HG03064 (cell line): ENCODE results near the gene HMCES.
A peak's percentile ranks its signal among the peaks of the same experiment; 100 is the strongest.
"Not testable (repeated sequence)": the region's sequence is repeated elsewhere in the genome, so short reads cannot be mapped to it uniquely, and the experiment has no call there.

ENCODE experiments used
- ATAC-seq: cut with Tn5 transposase; IDR thresholded peaks from one replicate; pipeline ENCODE4 v1.9.1; 2021; ENCODE audit warnings: low read depth; ENCODE audit not compliant: unreplicated experiment

Gene HMCES, protein sequence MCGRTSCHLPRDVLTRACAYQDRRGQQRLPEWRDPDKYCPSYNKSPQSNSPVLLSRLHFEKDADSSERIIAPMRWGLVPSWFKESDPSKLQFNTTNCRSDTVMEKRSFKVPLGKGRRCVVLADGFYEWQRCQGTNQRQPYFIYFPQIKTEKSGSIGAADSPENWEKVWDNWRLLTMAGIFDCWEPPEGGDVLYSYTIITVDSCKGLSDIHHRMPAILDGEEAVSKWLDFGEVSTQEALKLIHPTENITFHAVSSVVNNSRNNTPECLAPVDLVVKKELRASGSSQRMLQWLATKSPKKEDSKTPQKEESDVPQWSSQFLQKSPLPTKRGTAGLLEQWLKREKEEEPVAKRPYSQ

GRCh38 chr3:129278439-129278965 lies at the start of gene HMCES:
Gene HMCES (plus strand): TSS chr3:129278870. CDS start chr3:129279733, 863 bp downstream.
- peak; percentile 36 for ATAC-seq

GRCh38 chr3:129228891-129229585 lies 49.6 kb upstream of the HMCES start:
- ATAC-seq = no peak

DNA sequence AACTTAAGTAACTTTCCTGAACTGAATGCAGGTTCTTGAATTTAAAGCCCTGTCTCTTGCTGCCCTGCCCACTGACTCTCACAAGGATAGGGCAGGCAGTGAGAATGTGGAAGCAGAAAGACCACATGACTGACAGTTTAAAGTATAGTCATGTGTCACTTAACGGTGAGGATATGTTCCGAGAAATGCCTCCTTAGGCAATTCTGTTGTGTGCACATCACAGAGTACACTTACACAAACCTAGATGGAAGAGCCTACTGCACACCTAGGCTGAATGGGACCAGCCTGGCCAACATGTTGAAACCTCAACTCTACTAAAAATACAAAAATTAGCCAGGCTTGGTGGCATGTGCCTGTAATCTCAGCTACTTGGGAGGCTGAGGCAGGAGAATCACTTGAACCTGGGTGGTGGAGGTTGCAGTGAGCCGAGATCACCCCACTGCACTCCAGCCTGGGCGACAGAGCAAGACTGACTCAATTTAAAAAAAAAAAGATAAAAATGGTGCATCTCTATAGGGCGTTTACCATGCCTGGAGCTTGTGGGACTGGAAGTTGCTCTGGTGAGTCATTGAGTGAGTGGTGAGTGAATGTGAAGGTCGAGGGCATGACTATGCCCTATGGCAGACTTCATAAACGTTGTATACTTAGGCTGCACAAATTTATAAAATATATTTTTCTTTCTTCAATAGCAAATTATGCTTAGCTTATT lies 48.2 kb upstream of the HMCES start:
- no peak for ATAC-seq

DNA sequence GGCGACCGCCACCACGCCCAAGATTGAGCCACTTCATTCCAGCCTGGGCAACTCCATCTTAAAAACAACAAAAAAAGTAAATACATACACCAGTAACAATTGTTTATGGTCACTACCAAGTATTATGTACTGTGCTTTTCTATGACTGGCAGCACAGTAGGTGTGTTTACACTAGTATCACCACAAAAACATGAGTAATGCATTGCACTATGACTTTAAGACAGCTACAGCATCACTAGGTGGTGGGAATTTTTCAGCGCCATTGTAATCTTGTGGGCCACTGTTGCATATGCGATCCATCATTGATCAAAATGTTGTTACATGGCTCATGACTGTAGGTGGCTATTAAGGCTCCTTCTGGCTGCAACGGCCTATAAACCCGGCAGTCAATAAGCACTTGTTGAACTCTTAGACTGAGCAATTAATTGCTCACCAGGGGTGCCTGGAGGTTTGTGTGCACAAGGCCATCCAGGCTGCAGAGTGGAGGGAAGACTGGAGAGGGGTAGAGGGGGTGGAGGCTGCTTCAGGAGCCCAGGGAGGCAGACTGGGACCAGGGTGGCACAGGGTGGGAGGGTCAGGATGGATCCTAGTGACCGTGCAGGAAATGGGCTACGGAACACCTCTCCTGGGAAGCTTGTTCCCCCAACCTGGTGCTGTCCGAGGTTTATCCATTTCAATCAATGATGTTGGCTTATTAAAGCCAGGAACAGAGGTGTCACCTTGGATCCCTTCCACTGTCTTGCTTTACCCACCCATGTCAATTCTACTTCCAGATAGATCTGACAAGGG lies 47.1 kb upstream of the HMCES start:
- ATAC-seq = no peak

DNA sequence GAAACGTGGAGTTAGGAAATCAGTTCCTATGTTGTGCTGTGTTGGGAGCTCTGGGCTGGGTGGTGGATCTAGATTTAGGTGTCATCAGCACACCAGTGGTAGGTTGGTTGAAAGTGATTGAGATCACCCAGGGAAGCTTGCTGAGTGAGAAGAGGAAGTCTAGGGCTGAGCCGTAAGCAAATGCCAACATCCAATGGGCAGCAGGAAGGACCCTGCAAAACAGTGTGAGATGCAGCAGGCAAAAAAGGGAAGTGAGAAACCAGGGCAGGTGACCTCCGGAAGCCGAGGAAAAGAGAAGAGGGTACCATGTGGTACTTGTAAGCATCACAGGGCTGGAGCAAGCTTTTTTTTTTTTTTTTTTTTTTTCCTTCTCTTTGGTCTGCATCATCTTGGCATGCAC lies 45.1 kb upstream of the HMCES start:
- peak; percentile 87 for ATAC-seq

GRCh38 chr3:129234441-129234840 lies 44.2 kb upstream of the HMCES start:
- no peak for ATAC-seq

GRCh38 chr3:129235344-129235917 lies 43.2 kb upstream of the HMCES start:
- ATAC-seq = no peak

- ATAC-seq = no peak
These were observed 39.5 kb upstream of the HMCES start for GRCh38 chr3:129238945-129239705.

GRCh38 chr3:129239991-129240390 lies 38.7 kb upstream of the HMCES start:
- no peak for ATAC-seq

DNA sequence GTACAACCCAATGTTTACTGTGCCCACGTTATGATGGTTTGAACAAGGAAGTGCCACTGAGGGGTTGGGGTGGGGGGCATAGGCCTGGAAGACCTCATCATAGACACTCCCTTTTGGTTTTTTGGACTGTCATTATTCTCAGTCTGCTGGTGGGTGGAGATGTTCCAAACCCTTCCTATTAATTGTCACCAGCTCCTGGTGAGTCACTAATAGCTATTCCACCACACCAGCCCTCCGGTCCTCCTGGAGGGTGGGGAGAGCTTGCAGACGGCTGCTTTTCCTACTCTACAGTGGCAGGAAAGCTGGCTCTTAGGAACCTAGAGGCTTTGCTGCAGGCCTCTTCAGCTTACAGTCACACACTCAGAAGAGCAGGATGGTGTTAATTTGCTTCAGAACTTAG lies 38.2 kb upstream of the HMCES start:
- ATAC-seq = no peak

GRCh38 chr3:129245141-129245540 lies 33.5 kb upstream of the HMCES start:
- no peak for ATAC-seq

DNA sequence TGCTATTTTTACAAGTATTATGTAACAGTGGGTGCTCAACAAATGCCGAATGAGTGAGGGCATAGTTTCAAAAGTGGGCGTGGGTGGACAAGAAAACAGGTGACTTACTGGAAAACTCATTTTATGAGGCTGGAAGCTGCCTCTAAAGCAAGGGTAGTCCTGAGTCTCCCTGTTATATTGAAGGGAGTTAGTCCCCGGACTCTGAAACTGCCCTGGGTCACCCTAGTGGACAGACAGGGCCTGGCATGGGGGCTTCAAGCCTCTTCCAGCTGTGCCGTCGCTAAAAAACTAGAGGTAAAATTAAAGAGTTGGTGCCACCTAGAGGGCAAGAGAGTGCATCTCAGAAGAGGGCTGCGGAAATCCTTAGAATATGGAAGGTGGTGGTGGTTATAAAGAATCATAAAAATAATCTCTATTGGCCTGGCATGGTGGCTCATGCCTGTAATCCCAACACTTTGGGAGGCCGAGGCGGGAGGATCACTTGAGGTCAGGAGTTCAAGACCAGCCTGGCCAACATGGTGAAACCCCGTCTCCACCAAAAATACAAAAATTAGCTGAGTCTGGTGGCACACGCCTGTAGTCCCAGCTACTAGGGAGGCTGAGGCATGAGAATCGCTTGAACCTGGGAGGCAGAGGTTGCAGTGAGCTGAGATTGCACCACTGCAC lies 32.9 kb upstream of the HMCES start:
- not testable (repeated sequence) for ATAC-seq

DNA sequence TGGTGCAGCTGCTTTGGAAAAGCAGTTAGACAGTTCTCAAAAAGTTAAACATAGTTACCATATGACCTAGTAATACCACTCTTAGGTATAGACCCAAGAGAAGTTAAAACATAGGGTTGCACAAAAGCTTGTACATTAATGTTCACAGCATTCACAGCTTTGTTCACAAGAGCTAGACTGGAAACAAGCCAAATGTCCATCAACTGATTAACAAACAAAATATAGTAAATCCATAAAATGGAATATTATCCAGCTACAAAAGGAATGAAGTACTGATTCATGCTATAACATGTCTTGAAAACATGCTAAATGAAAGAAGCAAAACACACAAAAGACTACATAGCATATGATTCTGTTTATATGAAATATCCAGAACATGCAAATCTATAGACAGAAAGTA lies 32.0 kb upstream of the HMCES start:
- no peak for ATAC-seq

DNA sequence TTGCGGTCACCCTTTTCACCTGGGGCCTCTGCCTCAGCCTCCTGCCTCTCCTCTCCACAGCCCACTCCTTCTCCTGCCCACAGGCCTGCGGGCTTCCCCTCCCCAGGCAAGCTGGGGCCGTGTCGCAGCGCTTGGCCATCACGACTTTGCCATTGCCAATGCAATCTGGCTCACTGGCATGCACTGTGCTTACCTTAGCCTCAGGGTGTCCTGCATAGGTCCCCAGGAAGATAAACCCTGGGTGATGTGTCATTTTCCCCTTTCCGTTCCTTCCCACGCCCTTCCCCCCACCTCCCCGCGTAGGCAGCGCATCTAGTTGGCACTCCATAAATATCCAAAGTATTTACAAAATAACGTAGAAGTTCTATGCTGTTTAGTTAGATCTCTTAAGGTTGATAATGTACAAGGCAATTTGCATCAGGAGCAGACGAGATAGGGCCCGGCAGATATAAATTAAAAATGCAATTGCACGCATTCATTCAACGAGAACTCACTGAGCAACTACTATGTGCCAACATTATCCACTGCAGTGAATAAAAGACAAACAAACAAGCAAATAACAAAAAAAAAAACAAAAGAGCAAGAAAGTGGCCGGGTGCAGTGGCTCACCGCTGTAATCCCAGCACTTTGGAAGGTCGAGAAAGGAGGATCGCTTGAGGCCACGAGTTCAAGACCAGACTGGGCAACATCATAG lies 30.2 kb upstream of the HMCES start:
- ATAC-seq = no peak

DNA sequence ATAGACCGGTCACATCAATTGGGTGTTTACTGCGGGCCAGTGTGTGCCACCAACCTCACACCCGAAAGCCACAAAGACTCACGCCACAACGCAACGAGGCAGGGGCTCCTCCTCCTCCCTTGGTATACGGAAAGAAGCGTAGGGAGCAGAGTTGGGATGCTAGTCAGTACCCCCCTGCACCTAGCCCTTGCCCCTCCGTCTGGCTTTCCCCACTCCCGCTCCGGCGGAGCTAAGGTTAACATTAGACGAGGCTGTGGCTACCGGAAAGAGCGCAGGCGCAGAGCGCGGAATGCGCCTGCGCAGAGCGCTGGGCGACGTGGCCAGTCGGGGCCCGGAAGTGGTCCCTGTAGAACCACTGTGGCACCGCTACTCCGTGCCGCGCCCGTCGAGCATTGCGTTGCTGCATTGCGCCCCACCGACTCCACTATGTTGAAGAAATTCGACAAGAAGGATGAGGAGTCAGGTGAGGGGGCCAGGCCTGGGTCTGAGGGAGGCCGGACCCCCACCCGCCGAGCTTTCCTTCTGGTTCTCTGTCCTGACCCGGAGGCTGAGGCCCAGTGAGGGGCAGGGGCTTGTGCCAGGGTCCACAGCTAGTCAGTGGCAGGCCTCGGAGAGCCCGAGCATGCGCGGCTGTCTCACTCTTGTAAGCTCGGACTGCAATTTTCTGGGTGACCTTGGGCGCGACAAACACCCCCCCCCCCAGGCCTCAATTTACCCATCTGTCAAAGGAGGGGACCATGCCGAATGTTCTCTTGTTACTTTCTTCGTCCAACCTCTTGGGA lies 29.2 kb upstream of the HMCES start, which contains the start of gene COPG1:
Gene COPG1, plus strand, starts transcription at position 323 of the 782 bp plus-strand sequence. Its CDS starts 104 bp downstream, at position 427.
- peak; percentile 83 for ATAC-seq

DNA sequence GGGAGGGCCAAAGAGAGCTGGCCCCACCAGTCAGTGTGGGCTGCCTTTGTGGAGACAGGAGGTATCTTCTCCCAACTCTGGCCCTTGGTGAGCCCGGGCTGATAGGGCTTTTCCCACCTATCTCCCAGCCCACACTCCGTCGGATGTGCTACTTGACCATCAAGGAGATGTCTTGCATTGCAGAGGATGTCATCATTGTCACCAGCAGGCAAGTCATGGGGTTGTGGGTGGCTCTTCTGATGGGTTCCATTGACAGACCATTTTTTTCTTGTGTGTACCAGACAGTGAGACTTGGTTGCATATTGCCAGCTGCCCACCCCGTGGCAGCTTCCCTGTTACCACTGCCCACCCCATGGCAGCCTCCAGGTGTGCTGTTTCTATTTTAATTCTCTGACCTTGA lies 25.9 kb upstream of the HMCES start:
- no peak for ATAC-seq

DNA sequence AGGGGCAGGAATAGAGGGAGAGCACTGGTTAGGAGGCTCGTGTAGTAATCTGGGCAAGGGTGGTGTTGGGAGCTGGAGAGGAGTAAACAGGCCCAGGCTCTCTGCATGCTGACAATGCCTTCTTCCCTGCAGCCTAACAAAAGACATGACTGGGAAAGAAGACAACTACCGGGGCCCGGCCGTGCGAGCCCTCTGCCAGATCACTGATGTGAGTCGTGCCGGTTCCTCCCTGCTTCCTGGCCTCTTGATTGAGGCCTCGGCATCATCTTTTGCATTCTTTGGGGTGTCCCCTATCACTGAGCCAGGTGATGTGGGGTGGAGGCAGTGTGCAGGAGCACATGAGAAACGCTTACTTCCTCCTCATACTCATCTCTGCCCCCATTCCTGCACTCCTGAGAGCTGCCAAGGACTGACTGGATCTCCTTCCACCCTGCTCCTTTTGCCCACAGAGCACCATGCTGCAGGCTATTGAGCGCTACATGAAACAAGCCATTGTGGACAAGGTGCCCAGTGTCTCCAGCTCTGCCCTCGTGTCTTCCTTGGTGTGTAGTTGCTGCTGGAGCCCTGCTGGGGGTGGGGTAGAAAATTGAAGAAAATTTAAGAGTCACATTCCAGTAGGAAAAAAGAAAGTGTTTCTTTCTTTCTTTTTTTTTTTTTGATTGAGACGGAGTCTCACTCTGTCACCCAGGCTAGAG lies 24.0 kb upstream of the HMCES start:
- no peak for ATAC-seq
